GF-D8 (cell line): ENCODE data around the gene GALNT18.

Source experiments
- DNase-seq: peaks from one replicate; lab custom pipeline; 2025; lab: John Stamatoyannopoulos, UW

GALNT18 gene

GRCh38 chr11:11408436-11409221 lies 213.2 kb downstream of the GALNT18 start:
- no peak for DNase-seq

GRCh38 chr11:11407763-11408084 lies 214.1 kb downstream of the GALNT18 start:
- DNase-seq: no peak

GRCh38 chr11:11407065-11407762 lies 214.6 kb downstream of the GALNT18 start:
- no peak for DNase-seq

GRCh38 chr11:11406652-11407051 lies 215.2 kb downstream of the GALNT18 start:
- no peak for DNase-seq

- DNase-seq: no peak
Measured at GRCh38 chr11:11403763-11404725, 217.8 kb downstream of the GALNT18 start.

- no peak for DNase-seq
Measured at GRCh38 chr11:11401960-11402535, 219.8 kb downstream of the GALNT18 start.

- DNase-seq: no peak
Measured at GRCh38 chr11:11400635-11401232, 221.1 kb downstream of the GALNT18 start.

GRCh38 chr11:11400121-11400520 lies 221.7 kb downstream of the GALNT18 start:
- DNase-seq: no peak

GRCh38 chr11:11397781-11398180 lies 224.0 kb downstream of the GALNT18 start:
- DNase-seq: no peak

- no peak for DNase-seq
Measured at GRCh38 chr11:11397036-11397415, 224.8 kb downstream of the GALNT18 start.

GRCh38 chr11:11396301-11397035 lies 225.3 kb downstream of the GALNT18 start:
- DNase-seq: no peak

GRCh38 chr11:11395126-11395525 lies 226.7 kb downstream of the GALNT18 start:
- DNase-seq: no peak

- no peak for DNase-seq
Measured at GRCh38 chr11:11394241-11394640, 227.6 kb downstream of the GALNT18 start.

GRCh38 chr11:11391796-11392463 lies 229.9 kb downstream of the GALNT18 start:
- DNase-seq: no peak

- no peak for DNase-seq
Measured at GRCh38 chr11:11391169-11391568, 230.6 kb downstream of the GALNT18 start.

GRCh38 chr11:11390068-11390771 lies 231.6 kb downstream of the GALNT18 start:
- no peak for DNase-seq

- DNase-seq: no peak
Measured at GRCh38 chr11:11389238-11389637, 232.6 kb downstream of the GALNT18 start.

GRCh38 chr11:11387622-11388305 lies 234.0 kb downstream of the GALNT18 start:
- DNase-seq: no peak

- no peak for DNase-seq
Measured at GRCh38 chr11:11387207-11387606, 234.6 kb downstream of the GALNT18 start.
